COLO668 (cell line): ENCODE measurements around the gene CEP104.

Experiments
- DNase-seq: peaks from one replicate; lab custom pipeline; 2025; ENCODE audit not compliant: unreplicated experiment; lab: John Stamatoyannopoulos, UW

The CEP104 gene

DNA sequence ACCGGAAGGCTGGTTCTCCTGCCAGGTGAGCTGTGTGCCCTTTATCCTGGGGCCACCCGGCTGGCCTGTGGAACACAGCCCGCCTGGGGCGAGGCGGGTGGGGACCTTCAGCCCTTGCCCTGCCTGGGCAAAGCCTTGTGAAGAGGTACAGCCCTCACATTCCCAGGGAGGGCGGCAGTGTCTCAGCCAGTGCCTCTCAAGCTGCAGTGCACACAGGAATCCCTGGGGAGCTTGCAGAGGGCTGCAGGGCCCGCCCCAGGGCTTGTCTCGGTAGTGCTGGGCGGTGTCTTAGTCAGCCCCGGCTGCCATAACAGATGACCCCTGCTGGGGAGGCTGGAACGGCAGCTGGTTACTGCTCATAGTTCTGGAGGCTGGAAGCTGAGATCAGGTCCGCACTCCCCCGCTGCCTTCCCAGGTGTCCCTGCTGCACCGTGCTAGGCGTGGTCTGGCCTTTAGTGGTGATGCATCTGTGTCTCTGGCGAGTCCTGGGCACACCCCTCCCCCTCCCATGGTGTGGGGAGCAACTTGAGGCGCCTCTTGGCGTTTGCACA lies 12.8 kb upstream of the CEP104 start:
- DNase-seq: peak; percentile 26

DNA sequence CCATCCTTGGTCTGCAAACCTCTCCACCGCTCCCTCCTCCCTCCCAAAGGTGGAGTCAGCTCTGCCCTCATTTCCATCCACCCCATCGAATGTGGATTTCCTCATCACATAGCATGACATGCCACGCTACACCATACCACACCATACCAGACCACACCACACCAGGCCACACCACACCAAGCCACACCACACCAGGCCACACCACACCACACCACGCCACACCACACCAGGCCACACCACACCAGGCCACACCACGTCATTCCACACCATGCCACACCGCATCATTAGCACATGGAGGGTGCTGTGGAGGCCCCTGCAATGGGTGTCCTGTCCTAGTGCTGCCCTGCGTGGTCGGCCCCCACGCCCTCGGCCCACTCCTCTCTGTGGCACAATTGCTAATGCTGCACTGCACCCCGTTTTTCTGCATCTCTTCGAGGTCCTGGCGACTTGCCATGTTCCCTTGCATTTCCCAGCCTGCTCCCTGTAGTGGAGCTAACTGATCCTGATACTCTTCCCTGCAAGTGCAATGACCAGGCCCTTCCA lies 11.5 kb upstream of the CEP104 start:
- no peak for DNase-seq

DNA sequence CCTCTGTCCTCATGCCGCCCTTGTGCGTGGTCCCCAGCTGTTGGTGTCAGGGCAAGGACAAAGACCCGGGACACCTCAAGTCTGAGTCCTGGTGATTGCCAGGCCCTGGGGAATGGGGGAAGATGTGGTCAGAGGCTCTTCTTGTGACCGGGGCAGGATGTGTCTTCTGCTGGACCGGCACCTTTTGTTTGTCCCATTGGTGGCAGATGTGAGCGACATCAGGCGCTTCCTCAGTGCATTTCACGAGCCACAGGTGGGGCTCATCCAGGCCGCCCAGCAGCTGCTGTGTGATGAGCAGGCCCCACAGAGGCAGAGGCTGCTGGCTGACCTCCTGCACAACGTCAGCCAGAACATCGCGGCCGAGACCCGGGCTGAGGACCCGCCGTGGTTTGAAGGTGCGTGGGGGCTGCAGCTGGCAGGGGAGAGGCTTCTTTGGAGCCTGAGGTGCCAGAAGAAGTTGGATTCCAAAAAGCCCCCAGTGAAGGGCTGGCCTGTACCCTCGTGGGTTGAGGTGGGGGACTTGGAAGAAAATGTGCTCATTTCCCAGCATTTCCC lies 8.7 kb upstream of the CEP104 start:
- peak; percentile 21 for DNase-seq

DNA sequence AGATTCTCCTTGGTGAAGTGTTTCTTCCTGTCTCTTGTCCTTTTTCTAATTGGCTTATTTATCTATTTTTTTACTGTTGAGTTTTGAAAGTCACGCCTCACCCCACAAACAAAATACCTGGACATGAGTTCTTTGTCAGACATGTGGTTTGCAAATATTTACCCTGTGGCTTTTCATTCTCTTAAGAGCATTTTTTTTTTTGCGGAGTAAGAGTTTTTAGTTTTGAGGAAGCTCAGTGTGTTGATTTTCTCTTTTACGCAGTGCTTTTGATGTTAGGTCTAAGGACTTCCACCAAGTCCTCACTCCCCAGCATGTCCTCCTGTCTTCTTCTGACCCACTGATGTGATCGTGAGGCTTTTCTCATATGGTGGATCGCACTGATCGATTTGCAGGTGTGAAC lies 7.9 kb upstream of the CEP104 start:
- DNase-seq: no peak

DNA sequence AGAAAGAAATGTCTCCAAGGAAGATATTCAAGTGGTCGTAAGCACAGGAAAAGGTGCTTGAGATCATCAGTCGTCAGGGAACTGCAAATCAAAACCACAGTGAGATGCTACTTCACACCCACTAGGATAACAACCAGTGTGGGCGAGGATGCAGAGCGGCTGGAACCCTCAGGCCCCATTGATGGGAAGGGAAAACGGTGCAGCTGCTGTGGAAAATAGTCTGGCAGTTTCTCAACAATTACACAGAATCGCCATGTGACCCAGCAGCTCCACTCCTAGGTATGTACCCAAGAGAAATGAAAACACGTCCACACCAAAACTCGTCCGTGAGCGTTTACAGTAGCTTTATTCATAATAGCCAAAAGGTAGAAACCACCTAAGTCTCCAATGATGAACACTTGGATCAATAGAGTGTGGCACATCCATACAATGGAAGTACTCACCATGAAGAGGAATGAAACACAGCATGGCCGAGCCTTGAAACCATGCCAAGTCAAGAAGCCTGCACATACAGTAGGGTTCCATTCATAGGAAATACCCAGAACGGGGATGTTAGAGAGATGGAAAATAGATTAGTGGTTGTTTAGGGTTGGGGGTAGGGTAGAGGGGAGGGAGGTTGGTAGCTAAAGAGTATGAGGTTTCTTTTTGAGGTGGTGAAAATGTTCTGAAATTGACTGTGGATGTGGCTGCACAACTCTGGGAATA lies 6.4 kb upstream of the CEP104 start:
- peak; percentile 43 for DNase-seq

DNA sequence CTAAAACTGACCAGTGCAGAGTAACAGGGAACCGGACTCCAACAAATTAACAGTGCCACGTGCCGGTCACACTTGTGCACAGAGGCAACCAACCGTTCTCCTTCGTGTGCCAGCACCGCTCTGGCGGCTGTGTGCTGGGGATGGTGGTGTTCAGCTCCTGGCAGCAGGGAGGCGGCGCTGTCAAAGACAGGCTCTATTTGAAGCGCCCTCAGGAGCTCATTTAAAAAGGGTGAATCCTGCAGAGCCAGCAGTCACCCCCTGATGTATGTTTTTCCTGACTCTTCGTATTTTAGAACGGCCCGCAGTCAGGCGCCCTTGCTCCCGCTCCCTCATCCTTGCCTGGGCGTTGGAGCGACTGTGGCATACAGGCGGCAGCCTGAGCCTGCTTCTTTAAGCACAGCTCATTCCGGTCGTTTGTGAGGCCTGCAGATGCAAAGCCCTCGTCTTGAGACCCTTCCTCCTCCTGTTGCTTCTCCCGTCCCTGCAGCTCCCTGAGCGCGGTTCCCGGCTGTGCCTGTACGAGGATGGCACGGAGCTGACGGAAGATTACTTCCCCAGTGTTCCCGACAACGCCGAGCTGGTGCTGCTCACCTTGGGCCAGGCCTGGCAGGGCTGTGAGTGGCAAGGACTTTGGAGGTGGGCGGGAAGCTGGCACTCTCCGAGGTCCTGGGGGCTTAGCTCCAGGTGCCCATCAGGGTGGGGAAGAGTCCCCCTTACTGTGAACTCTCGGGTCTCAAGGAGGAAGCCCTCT lies 1.4 kb upstream of the CEP104 start:
- DNase-seq: peak; percentile 77

DNA sequence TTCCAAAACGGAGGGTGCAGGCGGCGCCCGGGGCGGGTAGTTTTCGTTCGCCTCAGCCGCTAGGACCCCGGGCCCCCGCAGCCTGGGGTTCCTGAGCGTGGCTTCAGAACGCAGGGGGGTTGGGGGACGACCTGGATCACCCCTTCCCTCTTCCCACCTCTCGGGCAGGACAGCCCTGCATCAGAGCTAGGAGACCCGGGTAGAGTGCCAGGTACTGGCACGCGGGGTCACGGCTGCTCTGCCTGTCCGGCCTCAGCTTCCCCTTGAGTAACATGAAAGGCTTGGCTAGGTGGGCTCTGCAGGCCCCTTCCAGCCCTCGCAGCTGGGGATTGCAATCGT lies 749 bp upstream of the CEP104 start:
- no peak for DNase-seq

DNA sequence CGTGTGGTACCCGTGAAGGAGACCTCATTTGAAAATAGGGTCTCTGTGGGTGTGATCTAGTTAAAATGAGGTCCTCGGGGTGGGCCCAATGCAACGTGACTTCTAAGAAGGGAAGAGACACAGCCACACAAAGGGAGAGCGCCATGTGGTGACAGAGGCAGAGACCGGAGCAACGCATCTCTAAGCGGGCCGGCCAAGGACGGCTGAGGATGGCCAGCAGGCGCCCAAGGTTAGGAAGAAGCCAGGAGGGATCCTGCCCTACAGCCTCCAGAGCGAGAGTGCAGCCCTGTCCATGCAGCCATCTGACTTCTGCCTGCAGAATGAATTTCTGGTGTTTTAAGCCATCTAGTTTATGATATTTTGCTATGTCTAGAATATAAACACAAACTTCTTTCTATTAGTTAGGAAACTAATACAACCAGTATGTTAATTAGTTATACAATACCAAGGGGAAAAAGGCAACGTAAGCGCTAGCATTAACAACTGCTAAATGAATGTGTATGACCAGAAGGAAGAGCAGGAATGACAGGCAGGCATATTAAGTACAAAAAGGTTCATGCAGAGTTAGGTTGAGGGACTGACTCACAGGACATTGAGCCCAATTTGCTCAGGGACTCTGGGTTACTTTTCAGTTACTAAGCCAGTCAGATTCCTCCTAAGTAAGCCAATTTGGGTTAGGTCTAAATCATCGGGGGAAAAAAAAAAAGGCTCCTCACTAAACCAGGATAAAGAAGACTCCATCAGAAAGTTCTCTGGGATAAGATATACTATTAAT lies 4.1 kb downstream of the CEP104 start:
- no peak for DNase-seq

DNA sequence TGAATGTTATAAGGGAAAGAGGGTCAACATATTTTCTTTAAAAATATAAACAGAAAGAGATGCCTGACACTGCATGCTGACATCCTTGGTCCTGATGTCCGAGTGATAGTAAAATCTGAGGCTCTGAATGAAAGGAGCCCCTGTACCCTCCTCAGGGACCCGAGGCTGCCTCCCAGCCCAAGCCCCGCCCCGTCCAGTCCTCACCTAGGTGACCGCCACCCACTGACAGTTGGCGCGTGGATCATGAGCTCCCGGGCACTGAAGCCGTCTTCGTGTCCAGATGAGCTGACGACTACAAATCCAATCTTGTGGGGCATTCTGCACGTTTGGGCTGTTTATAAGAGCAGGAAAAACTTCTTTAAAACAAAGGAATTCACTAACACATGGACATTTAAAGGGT lies 4.9 kb downstream of the CEP104 start:
- DNase-seq: no peak

DNA sequence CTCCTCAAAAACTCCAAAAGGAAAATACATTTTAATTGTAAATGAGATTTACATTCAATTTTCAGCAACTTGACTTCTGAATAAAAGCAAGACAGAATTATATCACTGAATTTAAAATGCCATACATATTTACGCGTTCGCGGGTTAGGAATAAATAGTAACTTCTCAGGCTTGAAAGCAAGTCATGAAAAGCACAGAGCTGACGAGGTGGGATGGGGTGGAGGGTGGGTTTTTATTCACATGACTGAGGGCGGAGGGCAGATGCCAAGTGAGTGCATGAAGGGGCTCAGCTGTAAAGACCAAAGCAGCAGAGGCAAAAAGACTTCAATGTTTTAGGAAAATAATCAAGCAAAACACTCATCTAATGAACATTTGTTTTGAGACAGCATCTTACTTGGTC lies 5.7 kb downstream of the CEP104 start:
- DNase-seq: no peak

DNA sequence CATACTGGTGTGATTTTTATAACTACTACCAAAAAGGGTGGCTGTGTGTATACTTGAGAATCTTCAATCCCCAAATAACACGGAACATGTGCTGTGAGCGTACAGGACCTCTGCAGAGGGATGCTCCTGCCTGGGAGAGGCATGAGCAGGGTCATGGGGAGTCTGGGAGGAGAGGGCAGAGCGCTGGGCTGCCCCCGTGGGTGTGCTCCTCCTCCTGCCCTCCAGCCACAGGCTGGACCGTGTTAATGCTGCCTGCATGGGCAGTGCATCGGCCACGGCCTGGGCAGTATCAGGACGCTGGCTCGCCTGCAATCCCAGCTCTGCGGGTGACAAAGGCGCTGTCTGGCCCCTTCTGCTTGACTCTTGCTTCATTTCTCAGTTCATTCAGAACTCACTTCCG lies 6.2 kb downstream of the CEP104 start:
- DNase-seq: no peak

DNA sequence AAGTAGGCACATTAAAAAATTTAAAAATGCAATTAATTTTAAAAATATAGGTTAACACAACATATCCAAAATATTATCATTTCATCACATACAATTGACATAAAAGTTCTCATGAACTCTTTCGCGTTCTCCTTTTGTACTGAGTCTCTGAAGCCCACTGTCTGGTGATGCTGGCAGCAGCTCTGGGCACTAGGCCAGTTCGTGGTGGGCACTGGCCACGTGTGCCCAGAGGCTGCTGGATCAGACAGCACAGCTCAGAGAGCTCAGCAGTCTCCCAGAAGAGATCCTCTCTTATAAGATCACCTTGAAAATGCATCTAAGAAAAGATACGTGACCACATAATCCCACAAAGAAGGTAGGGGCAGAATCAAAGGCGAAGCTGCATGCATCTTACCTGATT lies 9.9 kb downstream of the CEP104 start:
- DNase-seq: no peak

DNA sequence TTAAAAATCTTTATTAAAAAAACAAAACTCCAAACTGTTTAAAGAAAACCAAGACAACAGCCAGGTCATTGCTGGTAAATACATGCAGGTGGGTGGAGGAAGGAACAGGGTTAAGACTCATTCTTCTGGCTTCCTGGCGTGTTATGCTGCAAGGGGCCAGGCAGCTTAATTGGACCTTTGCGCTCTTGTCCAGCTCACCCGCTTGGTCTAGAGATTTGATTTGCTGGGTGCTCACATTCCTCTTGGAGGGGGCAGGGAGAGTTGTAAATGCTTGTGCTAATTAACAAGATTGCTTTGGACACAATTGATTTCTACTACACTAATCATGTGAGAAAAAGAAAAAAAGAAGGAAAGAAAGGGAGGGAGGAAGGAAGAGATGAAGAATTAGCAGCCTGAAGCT lies 10.5 kb downstream of the CEP104 start:
- DNase-seq: no peak

DNA sequence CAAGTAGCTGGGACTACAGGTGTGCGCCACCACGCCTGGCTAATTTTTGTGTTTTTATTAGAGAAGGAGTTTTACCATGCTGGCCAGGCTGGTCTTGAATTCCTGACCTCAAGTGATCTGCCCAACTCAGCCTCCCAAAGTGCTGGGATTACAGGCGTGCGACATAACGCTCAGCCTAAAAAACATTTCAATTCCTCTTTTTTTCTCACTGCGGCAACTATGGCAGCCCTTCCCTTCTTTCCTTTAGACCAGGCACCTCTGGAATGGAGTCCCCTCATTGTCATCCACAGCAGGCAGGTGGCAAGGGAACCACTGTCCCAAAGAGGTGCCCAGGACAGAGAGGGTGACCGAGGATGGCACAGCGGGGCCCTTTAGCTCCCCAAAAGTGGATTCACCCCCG lies 14.1 kb downstream of the CEP104 start:
- no peak for DNase-seq

DNA sequence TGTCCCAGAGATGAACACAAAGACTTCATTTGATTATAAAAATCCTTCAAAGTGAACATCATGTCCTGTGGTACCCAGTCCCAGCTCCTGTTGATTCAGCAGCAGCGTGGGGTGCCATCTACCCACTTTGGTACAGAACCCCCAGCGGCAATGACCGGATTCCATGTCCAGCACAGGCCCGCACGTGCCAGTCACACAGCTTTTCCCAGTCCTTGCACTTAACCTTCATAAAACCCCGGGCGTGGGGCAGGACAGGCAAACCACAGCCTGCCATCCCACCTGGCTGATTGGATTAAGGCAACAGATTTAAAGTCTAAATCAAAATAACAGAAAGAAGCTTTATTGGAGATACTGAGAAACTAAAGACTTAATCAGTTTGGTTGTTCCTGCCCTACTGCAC lies 15.5 kb downstream of the CEP104 start:
- DNase-seq: no peak

DNA sequence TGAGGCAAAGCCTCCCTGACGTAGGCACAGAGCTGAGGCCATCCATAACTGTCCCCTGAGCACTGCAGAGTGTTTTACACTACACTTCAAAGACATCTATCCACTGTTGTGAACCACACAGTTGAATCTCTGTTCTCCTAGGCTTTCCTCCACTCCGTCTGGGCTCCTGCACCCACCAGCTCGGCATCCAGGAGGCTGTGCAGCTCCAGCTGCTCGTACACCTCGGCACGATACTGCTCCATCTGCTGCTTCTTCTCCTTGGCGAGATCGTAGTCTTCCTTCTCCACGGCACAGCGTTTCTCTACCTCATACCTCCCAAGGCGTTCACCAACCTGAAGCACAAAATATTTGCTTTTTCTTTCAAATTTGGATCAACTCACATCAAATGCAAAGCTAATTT lies 18.2 kb downstream of the CEP104 start:
- DNase-seq: no peak

DNA sequence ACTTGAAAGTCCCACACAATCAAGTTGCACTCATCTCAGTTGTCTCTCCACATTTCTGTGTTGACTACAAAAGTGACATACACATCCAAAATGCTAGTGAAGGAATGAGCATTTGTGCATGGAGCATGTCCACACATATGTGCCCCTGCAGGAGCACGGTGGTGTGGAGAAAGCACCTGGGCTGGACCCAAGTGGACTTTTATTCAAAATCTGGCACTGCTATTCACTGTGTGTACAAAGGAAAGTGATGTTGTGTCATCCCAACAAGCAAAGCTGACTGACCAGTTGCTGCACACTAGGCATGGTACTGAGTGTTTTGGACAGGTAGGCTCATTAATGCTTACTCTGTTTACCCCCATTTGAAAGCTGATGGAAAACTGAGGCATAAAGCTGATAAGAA lies 19.3 kb downstream of the CEP104 start:
- no peak for DNase-seq

DNA sequence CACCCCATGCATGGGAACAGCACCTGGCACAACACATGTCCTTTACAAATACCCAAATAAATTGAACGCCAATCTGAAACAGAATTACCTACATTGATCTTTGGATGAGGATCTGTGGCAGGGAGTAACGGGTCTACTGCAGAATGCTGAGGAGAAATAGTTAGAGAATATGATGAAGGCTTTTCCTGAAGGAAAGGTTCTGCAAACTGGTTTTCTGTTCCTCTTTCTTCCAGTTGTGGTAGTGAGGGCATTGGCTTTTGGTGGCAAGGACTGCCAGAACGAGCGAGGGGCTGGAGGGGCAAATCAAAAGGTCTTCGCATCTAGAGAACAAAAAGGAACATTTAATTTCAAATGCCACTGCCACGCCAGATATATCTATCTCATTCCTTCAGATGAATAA lies 19.8 kb downstream of the CEP104 start:
- DNase-seq: no peak

DNA sequence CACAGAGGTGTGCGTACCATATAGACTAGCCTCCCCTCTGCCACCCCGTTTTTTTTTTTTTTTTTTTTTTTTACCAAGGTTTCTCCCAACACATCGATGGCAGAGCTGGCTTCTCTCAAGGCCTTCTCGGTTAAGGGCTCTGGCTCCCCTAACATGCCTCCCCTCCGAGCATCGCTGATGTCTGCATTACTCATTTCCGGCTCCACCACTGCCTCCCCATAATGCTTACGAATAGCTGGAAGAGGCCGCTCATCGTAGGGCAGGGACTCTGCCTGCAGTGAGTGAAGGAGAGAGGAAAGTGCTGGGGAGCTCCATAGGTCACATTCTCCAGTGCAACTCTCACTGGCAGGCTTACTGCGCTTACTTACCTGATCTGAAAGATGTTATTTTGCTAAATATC lies 20.6 kb downstream of the CEP104 start:
- DNase-seq: no peak

DNA sequence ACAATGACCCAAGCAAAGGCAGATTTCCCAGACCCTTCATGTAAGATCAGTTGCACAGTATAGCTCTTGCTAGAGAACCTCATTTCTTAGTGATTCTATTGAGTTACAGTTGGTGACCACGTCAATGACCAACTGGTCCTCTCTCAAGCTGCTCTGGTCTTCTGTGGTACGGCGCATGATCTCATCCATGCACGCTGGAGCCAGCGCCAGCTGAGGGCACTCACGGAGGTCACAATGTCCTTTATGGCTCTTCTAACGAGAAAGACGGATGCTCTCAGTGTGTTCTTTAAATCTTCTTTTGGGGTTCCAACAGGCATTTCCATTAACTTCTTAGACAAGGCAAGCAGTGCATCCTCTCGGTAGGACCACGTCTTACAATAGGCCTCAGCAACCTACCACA lies 22.3 kb downstream of the CEP104 start:
- no peak for DNase-seq

DNA sequence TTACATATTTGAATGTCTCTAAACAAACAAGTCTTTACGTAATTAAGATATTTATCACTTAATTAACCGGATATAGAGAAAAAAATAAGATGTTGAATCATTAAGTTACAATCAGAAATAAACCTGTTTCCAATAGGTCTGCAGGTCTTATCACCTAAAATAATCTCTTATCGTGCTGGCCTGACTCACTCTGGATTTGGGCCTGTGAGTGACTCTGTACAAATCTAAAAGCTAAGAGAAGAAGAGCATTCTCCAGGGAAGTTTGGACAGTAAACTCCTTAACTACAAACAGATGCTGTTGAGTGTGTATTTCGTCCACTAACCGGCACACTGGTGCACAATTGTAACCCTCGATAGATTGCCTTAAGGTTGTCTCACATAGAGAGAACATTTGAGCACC lies 25.3 kb downstream of the CEP104 start:
- no peak for DNase-seq
